HG03469 (cell line): ENCODE measurements around the gene MICALL2.

Source experiments
- ATAC-seq: cut with Tn5 transposase; IDR thresholded peaks from one replicate; pipeline ENCODE4 v1.9.1; 2021; ENCODE audit warnings: mild to moderate bottlenecking, moderate library complexity, moderate number of reproducible peaks; ENCODE audit not compliant: unreplicated experiment

Gene MICALL2

GRCh38 chr7:1419688-1420087, 39.6 kb downstream of the MICALL2 start:
- ATAC-seq = no peak

DNA sequence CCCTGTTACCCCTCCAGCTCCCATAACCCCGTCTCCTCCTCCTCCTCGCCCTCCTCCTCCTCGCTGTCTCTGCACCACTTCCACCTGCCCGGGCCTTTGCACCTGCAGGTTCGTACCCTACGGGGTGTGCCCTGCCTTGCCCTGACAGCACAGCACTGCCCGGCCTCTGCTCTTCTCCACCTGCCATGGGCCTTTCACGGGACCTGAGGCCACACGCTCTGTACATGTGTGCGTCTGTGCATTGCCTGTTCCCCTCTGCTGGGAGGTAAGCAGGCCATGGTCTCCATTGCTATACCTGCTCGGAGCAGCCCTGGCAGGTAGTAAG, 40.0 kb downstream of the MICALL2 start:
- ATAC-seq = no peak

GRCh38 chr7:1418505-1419309, 40.6 kb downstream of the MICALL2 start:
- ATAC-seq = no peak

- no peak for ATAC-seq
Observed at GRCh38 chr7:1415389-1415990, 43.8 kb downstream of the MICALL2 start.

- ATAC-seq = no peak
Observed at GRCh38 chr7:1413936-1414639, 45.2 kb downstream of the MICALL2 start.

- no peak for ATAC-seq
Observed at GRCh38 chr7:1412322-1413261, 46.7 kb downstream of the MICALL2 start.

DNA sequence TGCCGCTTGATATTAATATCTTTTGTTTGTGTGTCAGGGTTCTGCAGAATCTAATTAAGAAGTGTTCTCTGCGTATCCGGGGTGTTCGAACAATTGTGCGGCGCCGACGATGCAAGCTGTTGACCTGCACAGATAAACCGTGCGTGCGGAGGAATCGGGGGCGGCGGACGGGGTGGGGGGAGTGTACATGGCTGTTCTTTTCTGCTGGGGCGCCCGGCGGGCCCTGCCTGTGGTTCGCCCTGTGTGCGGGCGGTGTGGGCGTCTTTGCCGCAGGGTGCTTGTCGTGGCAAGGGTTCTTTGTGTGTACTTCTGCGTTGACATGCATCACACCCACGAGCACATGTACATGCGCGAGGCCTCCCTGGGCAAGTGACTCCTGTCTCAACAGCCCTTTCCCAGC, 47.9 kb downstream of the MICALL2 start:
- no peak for ATAC-seq

GRCh38 chr7:1410992-1411391, 48.3 kb downstream of the MICALL2 start:
- no peak for ATAC-seq

DNA sequence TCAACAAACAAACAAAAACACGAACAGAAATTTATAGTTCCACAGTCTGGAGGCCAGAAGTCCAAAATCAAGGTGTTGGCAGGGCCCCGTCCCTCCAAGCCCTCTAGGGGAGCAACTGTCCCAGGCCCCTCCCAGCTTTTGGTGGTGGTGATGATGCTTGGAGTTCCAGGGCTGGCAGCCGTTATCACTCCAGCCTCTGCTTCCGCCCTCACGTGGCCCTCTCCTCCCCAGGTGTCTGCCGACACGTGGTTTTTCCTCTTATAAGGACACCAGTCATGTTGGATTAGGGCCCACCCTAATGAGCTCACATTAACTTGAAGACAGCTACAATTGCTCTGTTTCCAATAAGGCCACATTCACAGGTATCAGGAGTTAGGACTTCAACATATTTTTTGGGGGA, 49.7 kb downstream of the MICALL2 start:
- no peak for ATAC-seq

GRCh38 chr7:1408466-1408865, 50.8 kb downstream of the MICALL2 start:
- no peak for ATAC-seq

GRCh38 chr7:1407892-1408291, 51.4 kb downstream of the MICALL2 start:
- no peak for ATAC-seq

DNA sequence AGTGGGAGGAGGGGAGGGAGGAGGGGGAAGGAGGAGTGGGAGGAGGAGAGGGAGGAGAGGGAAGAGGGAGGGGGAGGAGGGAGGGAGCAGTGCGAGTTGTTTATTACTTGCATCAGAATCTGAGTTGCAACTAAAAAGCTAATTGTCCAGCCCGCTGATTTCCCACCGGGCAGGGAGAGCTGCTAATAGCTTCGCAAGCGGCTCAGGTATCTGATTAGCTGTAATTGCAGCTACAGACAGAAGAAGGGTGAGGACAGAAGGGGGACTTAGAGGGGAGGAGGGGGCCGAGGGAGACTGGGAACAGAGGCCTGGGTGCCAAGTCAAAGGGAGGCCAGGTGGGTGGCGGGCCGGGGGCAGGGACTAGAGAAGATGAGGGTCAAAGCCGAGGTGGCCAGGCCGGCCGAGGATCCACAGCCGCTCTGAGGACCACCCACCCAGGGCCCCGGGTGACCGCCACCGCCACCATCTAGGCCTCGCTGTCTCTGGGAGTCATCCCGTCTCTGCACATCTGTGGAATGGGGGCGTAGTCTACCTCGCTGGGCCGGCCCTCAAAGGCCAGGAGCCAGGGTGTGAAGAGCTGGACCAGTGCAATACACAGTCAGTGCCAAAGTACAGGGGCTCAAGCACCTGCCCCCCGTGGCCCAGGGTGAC, 54.2 kb downstream of the MICALL2 start:
- ATAC-seq = no peak

DNA sequence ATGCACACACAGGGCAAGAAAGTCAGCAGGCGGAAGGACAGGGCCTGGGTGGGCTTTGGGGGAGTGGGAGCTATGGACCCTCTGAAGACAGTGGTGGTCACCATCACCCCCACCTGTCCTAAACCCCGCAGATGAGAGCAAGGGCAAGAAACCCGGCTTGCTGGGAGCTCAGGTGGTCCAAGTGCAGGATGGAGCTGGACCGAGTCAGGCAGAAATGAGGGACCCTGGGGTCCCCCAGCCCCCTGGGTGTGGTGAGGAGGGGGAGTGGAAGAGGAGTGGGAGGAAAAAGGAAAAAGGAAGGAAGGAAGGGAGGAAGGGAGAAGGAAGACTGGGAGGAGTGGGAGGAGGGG, 54.8 kb downstream of the MICALL2 start:
- ATAC-seq = no peak

GRCh38 chr7:1403638-1404459, 55.4 kb downstream of the MICALL2 start:
- ATAC-seq = no peak

DNA sequence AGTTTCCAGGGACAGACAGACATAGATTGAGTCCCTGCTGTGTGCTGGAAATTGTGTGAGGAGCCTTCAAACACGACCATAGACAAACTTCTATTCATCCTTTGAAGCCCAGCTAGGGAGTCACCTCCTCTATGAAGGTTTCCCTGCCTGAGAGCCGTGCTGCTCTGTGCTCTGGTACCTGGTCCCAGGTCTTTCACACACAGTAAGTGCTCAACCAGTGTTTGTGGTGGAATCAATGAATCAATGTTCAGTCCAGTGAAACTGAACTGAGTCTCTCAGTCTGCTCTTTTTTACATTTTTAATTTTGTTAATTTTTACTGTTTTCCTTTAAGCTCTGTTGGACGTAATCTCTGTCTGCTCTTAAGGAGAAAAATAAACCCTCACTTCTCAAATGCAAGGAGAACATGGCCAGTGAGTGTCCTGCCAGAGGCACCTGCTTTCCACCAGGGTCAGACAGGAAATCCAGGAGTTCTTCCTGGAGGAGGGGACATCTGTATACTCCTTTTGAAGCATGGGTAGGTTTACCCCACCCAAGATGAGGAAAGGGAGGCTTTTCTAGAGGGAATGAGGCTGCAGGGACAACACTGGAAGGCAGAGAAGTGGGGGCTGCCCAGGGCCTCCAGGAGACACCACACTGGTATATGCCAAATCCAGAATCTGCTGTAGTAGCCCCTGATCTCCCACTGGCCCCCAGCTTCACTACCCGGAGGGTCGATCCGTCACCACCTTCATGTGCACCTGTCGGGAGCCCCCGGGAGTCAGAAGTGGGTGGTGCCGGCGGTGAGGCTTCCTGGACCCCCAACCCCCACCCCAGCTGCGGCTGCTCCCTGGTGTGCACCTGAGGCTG, 56.3 kb downstream of the MICALL2 start:
- no peak for ATAC-seq

DNA sequence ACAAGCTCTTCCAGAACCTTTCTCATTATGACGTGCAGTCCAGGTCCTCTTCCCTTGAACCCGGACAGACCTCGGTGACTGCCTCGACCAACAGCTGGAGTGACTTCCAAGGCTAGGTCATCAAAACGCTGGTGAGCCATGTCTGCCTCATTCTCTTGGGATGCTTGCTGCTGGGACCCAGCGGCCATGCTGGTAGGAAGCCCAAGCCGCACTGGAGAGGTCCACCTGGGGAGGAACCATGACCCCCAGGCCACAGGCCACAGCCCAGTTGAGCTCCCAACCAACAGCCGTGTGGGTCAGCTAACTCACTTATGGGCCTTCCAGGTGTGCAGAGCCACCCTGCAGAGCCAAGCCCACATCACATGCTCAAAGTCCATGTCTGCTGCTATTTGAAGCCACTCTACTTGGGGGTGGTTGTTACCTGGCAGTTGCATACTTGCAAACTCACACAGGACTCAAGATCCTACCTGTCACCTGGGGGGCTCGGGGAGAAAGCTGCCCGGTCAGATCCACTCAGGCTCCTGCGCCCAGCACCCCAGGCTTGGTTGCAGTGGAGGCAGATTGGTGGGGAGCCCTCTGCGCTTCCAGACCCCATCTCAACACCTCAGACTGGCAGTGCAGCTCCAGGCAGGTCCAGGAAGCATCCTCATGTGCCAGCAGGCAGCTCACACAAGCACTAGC, 57.0 kb downstream of the MICALL2 start:
- no peak for ATAC-seq

- ATAC-seq = no peak
Observed at GRCh38 chr7:1401011-1401410, 58.3 kb downstream of the MICALL2 start.

DNA sequence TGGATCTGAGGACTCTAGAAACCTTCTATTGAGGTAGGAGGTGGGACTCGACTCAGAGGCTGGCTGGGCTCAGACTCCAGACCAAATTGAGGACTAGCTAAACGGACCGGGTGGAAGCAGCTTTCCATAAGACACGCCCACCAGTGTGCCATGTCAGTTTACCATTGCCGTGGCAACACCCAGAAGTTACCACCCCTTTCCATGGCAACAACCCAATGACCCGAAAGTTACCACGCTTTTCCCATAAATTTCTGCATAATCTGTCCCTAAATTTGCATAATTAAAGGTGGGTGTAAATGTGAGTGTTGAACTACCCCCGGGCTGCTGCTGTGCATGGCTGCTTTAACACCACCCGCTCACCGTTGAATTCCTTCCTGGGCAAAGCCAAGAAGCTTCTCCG, 58.9 kb downstream of the MICALL2 start:
- no peak for ATAC-seq
